HCT116 (cell line): ENCODE results near the gene ZNF207. TPM values are rescaled to one million over a fixed set of nuclear protein-coding genes. Genes with fewer than 3 reads are reported as not detected.
"Not testable (repeated sequence)": the region's sequence is repeated elsewhere in the genome, so short reads cannot be mapped to it uniquely, and the experiment has no call there.

Experiments used
- ATAC-seq: fragments of 200-7000 bp; cut with Tn5 transposase; 2 replicates; pipeline ENCODE4 v1.9.1; 2020; ENCODE audit warnings: mild to moderate bottlenecking, moderate library complexity
- BruUV-seq: library from RNA; stranded (reverse); fragments of 400-500 nt; replicated peaks from 2 replicates; lab custom pipeline; 2021; lab: Mats Ljungman, UMichigan
- CTCF ChIA-PET: fragments of 300-600 bp; sonication (Branson Sonifier 250); formaldehyde crosslinking; loops from one replicate; lab custom pipeline; 2021; ENCODE audit warnings: antibody characterized with exemption; lab: Charles Lee
- POLR2A ChIA-PET: fragments of 300-600, 350-600 bp; sonication (Branson Sonifier 250); formaldehyde crosslinking; loops from one replicate; lab custom pipeline; 2021; ENCODE audit warnings: antibody characterized with exemption; lab: Charles Lee
- RAD21 ChIA-PET, 2 experiments: fragments of 300-600 bp; sonication (Branson Sonifier 250); formaldehyde crosslinking; loops; one replicate each; lab custom pipeline; 2023; ENCODE audit warnings: low total read pairs in 2 of 2; ENCODE audit not compliant: uncharacterized antibody in 2 of 2, unreplicated experiment in 2 of 2, low non-redundant PET in 1 of 2; lab: Charles Lee
- DNase-seq: peaks from one replicate; pipeline ENCODE4 v3.0.0-alpha.2; 2010; ENCODE audit warnings: low read depth, low spot score
- H2AFZ ChIP-seq: fragments of 200-600 bp; shearing (Covaris generic), sonication (generic); 2 replicates; pipeline ENCODE4 v1.6.1; 2017; ENCODE audit warnings: low read depth, mixed run types, mixed read lengths, antibody characterized with exemption, low read length; ENCODE audit not compliant: poor library complexity, severe bottlenecking
- H3K27ac ChIP-seq: 2 replicates; pipeline ENCODE4 v1.5.1; 2012; ENCODE audit warnings: low read depth, low read length
- H3K27me3 ChIP-seq: fragments of 200-600 bp; sonication (generic); 2 replicates; pipeline ENCODE4 v1.6.1; 2016; ENCODE audit warnings: mixed run types, low read length, mixed read lengths; ENCODE audit not compliant: insufficient read depth
- H3K36me3 ChIP-seq, 2 experiments: fragments of 200-500 bp in 1 of 2; fragments of 200-600 bp in 1 of 2; sonication (Bioruptor generic) in 1 of 2; sonication (generic) in 1 of 2; 2 replicates each; pipeline versions ENCODE4 v1.5.1 to v1.6.1; 2014 to 2016; ENCODE audit warnings: low read length in 2 of 2, inconsistent platforms in 1 of 2, mixed read lengths in 1 of 2, mixed run types in 1 of 2; ENCODE audit not compliant: insufficient read depth in 2 of 2, control insufficient read depth in 1 of 2
- H3K4me1 ChIP-seq, 2 experiments: fragments of 200-600 bp in 1 of 2; sonication (generic) in 1 of 2; 2 replicates each; pipeline versions ENCODE4 v1.5.1 to v1.6.1; 2012 to 2017; ENCODE audit warnings: low read length in 2 of 2, inconsistent platforms in 1 of 2, mild to moderate bottlenecking in 1 of 2, mixed read lengths in 1 of 2, mixed run types in 1 of 2, moderate library complexity in 1 of 2; ENCODE audit not compliant: insufficient read depth in 2 of 2, control insufficient read depth in 1 of 2
- H3K4me2 ChIP-seq: fragments of 200-600 bp; sonication (generic); 2 replicates; pipeline ENCODE4 v1.6.1; 2017; ENCODE audit warnings: mixed run types, low read length, mixed read lengths
- H3K4me3 ChIP-seq, 2 experiments: fragments of 200-600 bp in 1 of 2; sonication (generic) in 1 of 2; replicated peaks in 1 of 2; 2 replicates each; pipeline ENCODE4 v1.5.1; 2011 to 2016; ENCODE audit warnings: low read length in 2 of 2, control low read depth in 1 of 2, low read depth in 1 of 2, mild to moderate bottlenecking in 1 of 2, mixed read lengths in 1 of 2, mixed run types in 1 of 2
- H3K79me2 ChIP-seq: fragments of 200-600 bp; sonication (generic); 2 replicates; pipeline ENCODE4 v1.6.1; 2017; ENCODE audit warnings: mild to moderate bottlenecking, mixed run types, low read length, moderate library complexity, mixed read lengths; ENCODE audit not compliant: insufficient read depth
- H3K9ac ChIP-seq: fragments of 200-600 bp; sonication (generic); 2 replicates; pipeline ENCODE4 v1.6.1; 2016; ENCODE audit warnings: low read length, mixed read lengths
- H3K9me2 ChIP-seq: fragments of 200-600 bp; sonication (generic), shearing (Covaris generic); 2 replicates; pipeline ENCODE4 v1.6.1; 2017; ENCODE audit warnings: mixed run types, mild to moderate bottlenecking, moderate library complexity; ENCODE audit not compliant: insufficient read depth
- H3K9me3 ChIP-seq, 2 experiments: fragments of 200-500 bp in 1 of 2; fragments of 200-600 bp in 1 of 2; sonication (Bioruptor generic) in 1 of 2; sonication (generic) in 1 of 2; 2 replicates each; pipeline ENCODE4 v1.6.1; 2014 to 2017; ENCODE audit warnings: low read length in 2 of 2, mixed read lengths in 2 of 2, inconsistent platforms in 1 of 2, low read depth in 1 of 2, mild to moderate bottlenecking in 1 of 2, mixed run types in 1 of 2, moderate library complexity in 1 of 2; ENCODE audit not compliant: control insufficient read depth in 1 of 2, insufficient read depth in 1 of 2
- H4K20me1 ChIP-seq: fragments of 200-600 bp; sonication (generic), shearing (Covaris generic); 2 replicates; pipeline ENCODE4 v1.6.1; 2017; ENCODE audit warnings: mixed run types, mild to moderate bottlenecking, moderate library complexity; ENCODE audit not compliant: insufficient read depth
- CBX3 ChIP-seq: IDR thresholded peaks from 2 replicates; pipeline ENCODE4 v1.6.1; 2012; ENCODE audit warnings: low read depth
- EGR1 ChIP-seq: IDR thresholded peaks from 2 replicates; pipeline ENCODE4 v1.6.1; 2012; ENCODE audit warnings: low read depth
- EZH2 ChIP-seq: fragments of 200-600 bp; sonication (generic); IDR thresholded peaks from 2 replicates; pipeline ENCODE4 v1.6.1; 2017; ENCODE audit warnings: antibody characterized with exemption, mixed run types
- EZH2phosphoT487 ChIP-seq: fragments of 200-600 bp; IDR thresholded peaks from 2 replicates; pipeline ENCODE4 v1.6.1; 2018; ENCODE audit warnings: antibody characterized with exemption, borderline replicate concordance
- POLR2AphosphoS5 ChIP-seq: IDR thresholded peaks from 2 replicates; pipeline ENCODE4 v1.6.1; 2011; ENCODE audit warnings: mild to moderate bottlenecking, low read depth, low read length, moderate library complexity
- SIN3A ChIP-seq: IDR thresholded peaks from 2 replicates; pipeline ENCODE4 v1.6.1; 2012; ENCODE audit warnings: low read depth
- SP1 ChIP-seq: IDR thresholded peaks from 2 replicates; pipeline ENCODE4 v1.6.1; 2012; ENCODE audit warnings: low read depth
- TCF7L2 ChIP-seq: IDR thresholded peaks from 2 replicates; pipeline ENCODE4 v1.7.0; 2011; ENCODE audit warnings: borderline replicate concordance, inconsistent platforms; ENCODE audit not compliant: insufficient read depth, insufficient read length; ENCODE audit errors: extremely low read depth
- ZBTB33 ChIP-seq: IDR thresholded peaks from 2 replicates; pipeline ENCODE4 v1.6.1; 2011; ENCODE audit warnings: mild to moderate bottlenecking, low read length, moderate library complexity; ENCODE audit not compliant: insufficient replicate concordance; ENCODE audit errors: extremely low read depth
- ZNF274 ChIP-seq: fragments of 200-500 bp; sonication (Bioruptor generic); IDR thresholded peaks from 2 replicates; pipeline ENCODE4 v1.6.1; 2014; ENCODE audit warnings: mild to moderate bottlenecking, low read depth, low read length, inconsistent platforms
- intact Hi-C: fragments of 100-400 bp; cut with micrococcal nuclease; formaldehyde crosslinking; loops from 2 replicates; pipeline ENCODE4 v1.10.0; 2022
- total RNA-seq: library from RNA; stranded (reverse); gene quantifications from one replicate; pipeline ENCODE4 v1.2.1, GENCODE V29; 2021; ENCODE audit not compliant: unreplicated experiment
- TF ChIP-seq, protein P1 (sequence below): IDR thresholded peaks from 2 replicates; pipeline ENCODE4 v1.6.1; 2012; ENCODE audit warnings: low read depth

Gene ZNF207
- total RNA-seq, 1 experiment from 2014 or later = 181 TPM

GRCh38 chr17:32388128-32388527 is 38.2 kb downstream of the ZNF207 start:
- ATAC-seq, POLR2A ChIA-PET: not testable (repeated sequence)

DNA sequence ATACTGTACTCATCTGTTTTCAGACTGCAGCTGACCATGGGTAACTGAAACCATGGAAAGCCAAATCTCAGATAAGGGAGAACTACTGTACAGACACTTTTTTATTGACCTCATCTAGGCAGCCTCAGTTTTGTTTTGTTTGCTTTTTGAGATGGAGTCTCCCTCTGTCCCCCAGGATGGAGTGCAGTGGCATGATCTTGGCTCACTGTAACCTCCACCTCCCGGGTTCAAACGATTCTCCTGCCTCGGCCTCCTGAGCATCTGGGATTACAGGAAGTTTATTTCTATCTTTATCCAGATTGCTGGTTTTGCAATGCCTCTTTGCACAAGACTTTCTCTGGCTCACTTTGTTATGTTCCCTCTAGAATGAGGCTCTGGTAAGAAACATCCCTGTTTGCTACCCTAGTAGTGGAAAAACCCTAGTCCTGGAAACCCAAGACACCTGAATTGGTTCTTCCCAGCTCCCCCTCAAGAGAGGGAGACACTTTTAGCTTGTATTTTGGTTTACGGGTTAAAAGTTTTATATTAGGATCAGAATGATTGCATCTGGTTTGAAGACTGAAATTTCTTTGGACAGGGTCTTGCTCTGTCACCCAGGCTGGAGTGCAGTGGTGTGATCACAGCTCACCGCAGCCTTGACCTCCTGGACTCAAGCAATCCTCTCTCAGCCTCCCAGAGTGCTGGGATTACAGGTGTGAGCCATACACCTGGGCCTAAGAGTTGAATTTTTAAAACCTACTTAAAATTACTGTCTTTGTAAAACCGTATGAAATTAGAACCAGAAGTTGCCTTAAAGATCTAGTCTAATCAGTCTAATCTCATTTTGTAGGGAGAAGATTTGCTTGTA is 38.9 kb downstream of the ZNF207 start:
- POLR2A ChIA-PET = no interaction called here
- CTCF ChIA-PET = no interaction called here
- no peak for ATAC-seq
- Histone ChIP-seq H3K4me1 (no peaks in the 10 kb centered on the region), H3K9ac (no peak overlapping the region), H3K27ac (no peak overlapping the region), H3K79me2 (no peaks in the 10 kb centered on the region), H3K9me3 (no peaks in the 10 kb centered on the region), H3K36me3 (no peaks in the 10 kb centered on the region; a peak in 2 of 4 replicates), H2AFZ (no peak overlapping the region), H3K4me3 (no peak overlapping the region), H3K9me2 (no peaks in the 10 kb centered on the region), H3K27me3 (no peaks in the 10 kb centered on the region), H3K4me2 (no peak overlapping the region), H4K20me1 (no peaks in the 10 kb centered on the region)
- no peak for DNase-seq
- BruUV-seq = no TSS peak
- RAD21 ChIA-PET = no interaction called here
- intact Hi-C loops = no loop called here
- TF ChIP-seq TCF7L2 = no peak
- no peak for TF ChIP-seq SIN3A
- no peak for TF ChIP-seq CBX3
- TF ChIP-seq ZBTB33 = no peak
- TF ChIP-seq, protein P1, sequence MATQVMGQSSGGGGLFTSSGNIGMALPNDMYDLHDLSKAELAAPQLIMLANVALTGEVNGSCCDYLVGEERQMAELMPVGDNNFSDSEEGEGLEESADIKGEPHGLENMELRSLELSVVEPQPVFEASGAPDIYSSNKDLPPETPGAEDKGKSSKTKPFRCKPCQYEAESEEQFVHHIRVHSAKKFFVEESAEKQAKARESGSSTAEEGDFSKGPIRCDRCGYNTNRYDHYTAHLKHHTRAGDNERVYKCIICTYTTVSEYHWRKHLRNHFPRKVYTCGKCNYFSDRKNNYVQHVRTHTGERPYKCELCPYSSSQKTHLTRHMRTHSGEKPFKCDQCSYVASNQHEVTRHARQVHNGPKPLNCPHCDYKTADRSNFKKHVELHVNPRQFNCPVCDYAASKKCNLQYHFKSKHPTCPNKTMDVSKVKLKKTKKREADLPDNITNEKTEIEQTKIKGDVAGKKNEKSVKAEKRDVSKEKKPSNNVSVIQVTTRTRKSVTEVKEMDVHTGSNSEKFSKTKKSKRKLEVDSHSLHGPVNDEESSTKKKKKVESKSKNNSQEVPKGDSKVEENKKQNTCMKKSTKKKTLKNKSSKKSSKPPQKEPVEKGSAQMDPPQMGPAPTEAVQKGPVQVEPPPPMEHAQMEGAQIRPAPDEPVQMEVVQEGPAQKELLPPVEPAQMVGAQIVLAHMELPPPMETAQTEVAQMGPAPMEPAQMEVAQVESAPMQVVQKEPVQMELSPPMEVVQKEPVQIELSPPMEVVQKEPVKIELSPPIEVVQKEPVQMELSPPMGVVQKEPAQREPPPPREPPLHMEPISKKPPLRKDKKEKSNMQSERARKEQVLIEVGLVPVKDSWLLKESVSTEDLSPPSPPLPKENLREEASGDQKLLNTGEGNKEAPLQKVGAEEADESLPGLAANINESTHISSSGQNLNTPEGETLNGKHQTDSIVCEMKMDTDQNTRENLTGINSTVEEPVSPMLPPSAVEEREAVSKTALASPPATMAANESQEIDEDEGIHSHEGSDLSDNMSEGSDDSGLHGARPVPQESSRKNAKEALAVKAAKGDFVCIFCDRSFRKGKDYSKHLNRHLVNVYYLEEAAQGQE = no peak
- TF ChIP-seq EZH2phosphoT487 = no peak
- no peak for TF ChIP-seq ZNF274
- TF ChIP-seq EGR1 = no peak
- no peak for TF ChIP-seq SP1
- TF ChIP-seq EZH2 = no peak
- TF ChIP-seq POLR2AphosphoS5 = no peak

More at GRCh38 chr17:32388128-32388527, 38.2 kb downstream of the ZNF207 start:
- intact Hi-C loops, DNase-seq, H3K36me3 ChIP-seq, H3K9me2 ChIP-seq, BruUV-seq, H2AFZ ChIP-seq, H3K4me2 ChIP-seq, H3K4me3 ChIP-seq, H4K20me1 ChIP-seq, RAD21 ChIA-PET, H3K27ac ChIP-seq, H3K9ac ChIP-seq, H3K4me1 ChIP-seq, H3K9me3 ChIP-seq, H3K79me2 ChIP-seq, H3K27me3 ChIP-seq, CTCF ChIA-PET: not testable (repeated sequence)
- 0 out of 2 replicates have a peak, but pooled peaks have one; percentile 0 for TF ChIP-seq POLR2AphosphoS5
